Measurements from ENCODE around the gene IGFBP6. TPM values are rescaled to one million over a fixed set of nuclear protein-coding genes. Genes with fewer than 3 reads are reported as not detected.

Gene IGFBP6
- total RNA-seq, 1 donor from 2014 or later: 20.8 TPM

GRCh38 chr12:53067074-53067992, 30.1 kb upstream of the IGFBP6 start:
- Mint-ChIP-seq H3K27ac (ENCODE audit: unreplicated experiment) (peak overlapping the region; percentile 75), H3K9me3 (ENCODE audit: unreplicated experiment) (no peaks in the 10 kb centered on the region), H3K27me3 (ENCODE audit: low read depth, unreplicated experiment) (no peaks in the 10 kb centered on the region), H3K36me3 (ENCODE audit: low read depth, unreplicated experiment) (peaks cover 39% of the 10 kb centered on the region), H3K4me1 (ENCODE audit: low read depth, unreplicated experiment) (peaks cover 32% of the 10 kb centered on the region), H3K4me3 (ENCODE audit: unreplicated experiment) (no peak overlapping the region)
- peaks cover 7% of the 10 kb centered on the region for H3K36me3 ChIP-seq (ENCODE audit: insufficient read depth, low read length)
- DNase-seq (ENCODE audit: low read depth): no peak
- H3K4me3 ChIP-seq (ENCODE audit: insufficient read depth, low read depth, low read length): no peak overlapping the region
- no peak for TF ChIP-seq CTCF (IDR thresholded peaks at IDR 0.05; ENCODE audit: insufficient read depth, low read depth, low read length)
- TF ChIP-seq EZH2 (IDR thresholded peaks at IDR 0.05; ENCODE audit: insufficient read depth, low read length): no peak
- no peak overlapping the region for H2AFZ ChIP-seq (ENCODE audit: low read depth, low read length)
- peak overlapping the region; percentile 13 for H3K9ac ChIP-seq (ENCODE audit: low read length)
- H3K79me2 ChIP-seq (ENCODE audit: insufficient read depth, low read length): peaks cover 5% of the 10 kb centered on the region
- no peaks in the 10 kb centered on the region for H3K9me3 ChIP-seq (ENCODE audit: insufficient read depth, low read depth, low read length)
- peak overlapping the region; percentile 43 for H3K4me2 ChIP-seq (ENCODE audit: low read length)
- peaks cover 18% of the 10 kb centered on the region for H4K20me1 ChIP-seq (ENCODE audit: insufficient read depth, low read length)
- FAIRE-seq: no peak
- peaks cover 57% of the 10 kb centered on the region for H3K4me1 ChIP-seq (ENCODE audit: insufficient read depth, low read length)
- H3K27me3 ChIP-seq (ENCODE audit: insufficient read depth, low read length): no peaks in the 10 kb centered on the region
- no peak overlapping the region for H3K27ac ChIP-seq (ENCODE audit: low read depth, low read length)

GRCh38 chr12:53067993-53068770, 29.3 kb upstream of the IGFBP6 start:
- Mint-ChIP-seq H3K9me3 (ENCODE audit: unreplicated experiment) (no peaks in the 10 kb centered on the region), H3K27me3 (ENCODE audit: low read depth, unreplicated experiment) (no peaks in the 10 kb centered on the region), H3K36me3 (ENCODE audit: low read depth, unreplicated experiment) (peaks cover 45% of the 10 kb centered on the region), H3K4me1 (ENCODE audit: low read depth, unreplicated experiment) (peaks cover 34% of the 10 kb centered on the region), H3K27ac (ENCODE audit: unreplicated experiment) (no peak overlapping the region), H3K4me3 (ENCODE audit: unreplicated experiment) (no peak overlapping the region)
- TF ChIP-seq EZH2 (IDR thresholded peaks at IDR 0.05; ENCODE audit: insufficient read depth, low read length) (no peak), CTCF (IDR thresholded peaks at IDR 0.05; ENCODE audit: insufficient read depth, low read depth, low read length) (no peak)
- Histone ChIP-seq H4K20me1 (ENCODE audit: insufficient read depth, low read length) (peaks cover 14% of the 10 kb centered on the region), H3K4me2 (ENCODE audit: low read length) (no peak overlapping the region), H3K4me3 (ENCODE audit: insufficient read depth, low read depth, low read length) (no peak overlapping the region), H3K79me2 (ENCODE audit: insufficient read depth, low read length) (peaks cover 5% of the 10 kb centered on the region), H3K9ac (ENCODE audit: low read length) (no peak overlapping the region), H2AFZ (ENCODE audit: low read depth, low read length) (no peak overlapping the region), H3K27me3 (ENCODE audit: insufficient read depth, low read length) (no peaks in the 10 kb centered on the region), H3K27ac (ENCODE audit: low read depth, low read length) (no peak overlapping the region), H3K9me3 (ENCODE audit: insufficient read depth, low read depth, low read length) (no peaks in the 10 kb centered on the region), H3K4me1 (ENCODE audit: insufficient read depth, low read length) (peaks cover 59% of the 10 kb centered on the region), H3K36me3 (ENCODE audit: insufficient read depth, low read length) (peaks cover 7% of the 10 kb centered on the region)
- FAIRE-seq (no peak), DNase-seq (ENCODE audit: low read depth) (no peak)

All from astrocyte (in vitro differentiated cells and primary cell).